PC-9 (cell line): Measurements from ENCODE around the gene SLC6A4. TPM values are rescaled to one million over a fixed set of nuclear protein-coding genes. Genes with fewer than 3 reads are reported as not detected.

Experiments used
- BruUV-seq: library from RNA; stranded (reverse); fragments of 400-500 nt; replicated peaks from 2 replicates; lab custom pipeline; 2021; lab: Mats Ljungman, UMichigan
- CTCF ChIA-PET: fragments of 300-600 bp; sonication (Branson Sonifier 250); formaldehyde crosslinking; loops from one replicate; lab custom pipeline; 2022; ENCODE audit warnings: antibody characterized with exemption; lab: Charles Lee
- POLR2A ChIA-PET: fragments of 300-600 bp; sonication (Branson Sonifier 250); formaldehyde crosslinking; loops from one replicate; lab custom pipeline; 2022; ENCODE audit warnings: antibody characterized with exemption; ENCODE audit not compliant: unreplicated experiment; lab: Charles Lee
- DNase-seq, 2 experiments: peaks; one replicate each; pipeline versions ENCODE4 v3.0.0 to v3.0.0-alpha.2; 2015 to 2022; ENCODE audit warnings: mixed read lengths in 1 of 2
- H2AFZ ChIP-seq: fragments of 200-600 bp; sonication (generic); 2 replicates; pipeline ENCODE4 v1.8.1; 2017; ENCODE audit warnings: antibody characterized with exemption
- H3F3A ChIP-seq: fragments of 200-600 bp; sonication (generic); 2 replicates; pipeline ENCODE4 v1.8.1; 2017; ENCODE audit warnings: antibody characterized with exemption, mild to moderate bottlenecking, low read depth; ENCODE audit not compliant: insufficient read depth
- H3K27ac ChIP-seq: fragments of 200-600 bp; sonication (generic); 2 replicates; pipeline ENCODE4 v1.6.1; 2016; ENCODE audit warnings: mixed run types
- H3K27me3 ChIP-seq: fragments of 200-600 bp; sonication (generic); 2 replicates; pipeline ENCODE4 v1.6.1; 2016; ENCODE audit warnings: low read depth, mixed run types; ENCODE audit not compliant: insufficient read depth
- H3K36me3 ChIP-seq: fragments of 200-600 bp; sonication (generic); 2 replicates; pipeline ENCODE4 v1.6.1; 2016; ENCODE audit warnings: low read depth, mixed run types
- H3K4me1 ChIP-seq: fragments of 200-600 bp; sonication (generic); replicated peaks from 2 replicates; pipeline ENCODE4 v1.6.1; 2016; ENCODE audit warnings: mixed run types; ENCODE audit not compliant: insufficient read depth
- H3K4me2 ChIP-seq: fragments of 200-600 bp; sonication (generic); 2 replicates; pipeline ENCODE4 v1.6.1; 2017; ENCODE audit warnings: mixed run types
- H3K4me3 ChIP-seq: fragments of 200-600 bp; sonication (generic); 2 replicates; pipeline ENCODE4 v1.6.1; 2016; ENCODE audit warnings: mixed run types
- H3K79me2 ChIP-seq: fragments of 200-600 bp; sonication (generic); 2 replicates; pipeline ENCODE4 v1.6.1; 2017; ENCODE audit warnings: low read depth, mixed run types
- H3K9me2 ChIP-seq: fragments of 200-600 bp; sonication (generic); 2 replicates; pipeline ENCODE4 v1.8.1; 2017; ENCODE audit warnings: mild to moderate bottlenecking; ENCODE audit not compliant: insufficient read depth
- H3K9me3 ChIP-seq: fragments of 200-600 bp; sonication (generic); 2 replicates; pipeline ENCODE4 v1.8.1; 2016; ENCODE audit warnings: low read depth; ENCODE audit not compliant: insufficient read depth
- H4K20me1 ChIP-seq: fragments of 200-600 bp; sonication (generic); 2 replicates; pipeline ENCODE4 v1.8.1; 2017; ENCODE audit not compliant: insufficient read depth
- CTCF ChIP-seq: fragments of 200-600 bp; sonication (generic); conservative IDR thresholded peaks from 2 replicates; pipeline ENCODE4 v1.6.1; 2017; ENCODE audit warnings: mixed run types, antibody characterized with exemption, mild to moderate bottlenecking, moderate library complexity
- EZH2 ChIP-seq: fragments of 200-600 bp; sonication (generic); IDR thresholded peaks from 2 replicates; pipeline ENCODE4 v1.8.0; 2017; ENCODE audit warnings: antibody characterized with exemption, low read depth
- intact Hi-C: fragments of 100-400 bp; cut with micrococcal nuclease; formaldehyde crosslinking; loops from one replicate; pipeline ENCODE4 v1.10.0; 2022; ENCODE audit not compliant: unreplicated experiment
- total RNA-seq: library from RNA; stranded (reverse); gene quantifications from 2 replicates; pipeline ENCODE4 v1.2.3, GENCODE V29; 2021

The SLC6A4 gene
- total RNA-seq, 1 experiment from 2014 or later, result not detected

GRCh38 chr17:30273373-30273772, 37.9 kb upstream of the SLC6A4 start:
- no peak for DNase-seq
- Histone ChIP-seq H3K4me3 (no peak overlapping the region), H2AFZ (no peak overlapping the region), H3K36me3 (peaks cover 32% of the 10 kb centered on the region), H3K9me3 (no peaks in the 10 kb centered on the region), H3K27me3 (no peaks in the 10 kb centered on the region), H3K27ac (no peak overlapping the region), H4K20me1 (no peaks in the 10 kb centered on the region; the same call in 1 of the 2 replicates), H3K4me2 (no peak overlapping the region), H3K9me2 (no peaks in the 10 kb centered on the region), H3K79me2 (no peaks in the 10 kb centered on the region), H3F3A (no peaks in the 10 kb centered on the region), H3K4me1 (0 out of 2 replicates have a peak, but pooled peaks cover 6% of the 10 kb centered on the region)
- ChIA-PET POLR2A (no interaction called here), CTCF (no interaction called here)
- no TSS peak for BruUV-seq
- TF ChIP-seq CTCF, result no peak
- no peak for TF ChIP-seq EZH2
- intact Hi-C loops, result no loop called here

- Histone ChIP-seq H4K20me1 (no peaks in the 10 kb centered on the region; the same call in 1 of the 2 replicates), H2AFZ (no peak overlapping the region), H3K9me3 (no peaks in the 10 kb centered on the region), H3F3A (no peaks in the 10 kb centered on the region), H3K36me3 (peaks cover 38% of the 10 kb centered on the region), H3K9me2 (no peaks in the 10 kb centered on the region), H3K4me2 (no peak overlapping the region), H3K27me3 (no peaks in the 10 kb centered on the region), H3K79me2 (no peaks in the 10 kb centered on the region), H3K27ac (no peak overlapping the region), H3K4me3 (no peak overlapping the region), H3K4me1 (0 out of 2 replicates have a peak, but pooled peaks cover 6% of the 10 kb centered on the region)
- TF ChIP-seq CTCF (no peak), EZH2 (no peak)
- intact Hi-C loops, result no loop called here
- no TSS peak for BruUV-seq
- POLR2A ChIA-PET, result no interaction called here
- DNase-seq, result no peak
- CTCF ChIA-PET, result no interaction called here
Observed at GRCh38 chr17:30271102-30271501, 35.6 kb upstream of the SLC6A4 start.

GRCh38 chr17:30267625-30268024, 32.1 kb upstream of the SLC6A4 start:
- H3K4me2 ChIP-seq, result no peak overlapping the region
- H3K27ac ChIP-seq, result no peak overlapping the region
- H3K36me3 ChIP-seq, result peaks cover 22% of the 10 kb centered on the region
- POLR2A ChIA-PET, result interaction anchor here (0.6 kb wide), 1 partner anchor 487 kb away, joined by 12 read pairs; no protein-coding TSS in a partner anchor
- no peaks in the 10 kb centered on the region for H3K27me3 ChIP-seq
- H3K9me3 ChIP-seq, result no peaks in the 10 kb centered on the region
- H3K4me3 ChIP-seq, result no peak overlapping the region
- no peak for DNase-seq
- H3F3A ChIP-seq, result no peaks in the 10 kb centered on the region
- intact Hi-C loops, result no loop called here
- TF ChIP-seq CTCF (no peak), EZH2 (no peak)
- no peak overlapping the region for H2AFZ ChIP-seq
- BruUV-seq, result no TSS peak
- no peaks in the 10 kb centered on the region; the same call in 1 of the 2 replicates for H4K20me1 ChIP-seq
- CTCF ChIA-PET, result no interaction called here
- no peaks in the 10 kb centered on the region for H3K79me2 ChIP-seq
- no peaks in the 10 kb centered on the region for H3K4me1 ChIP-seq
- no peaks in the 10 kb centered on the region for H3K9me2 ChIP-seq
